Immature natural killer cell (primary cell): ENCODE data around the gene DCHS2. TPM values are rescaled to one million over a fixed set of nuclear protein-coding genes. Genes with fewer than 3 reads are reported as not detected.
A peak's percentile ranks its signal among the peaks of the same experiment; 100 is the strongest.

ENCODE experiments used
- DNase-seq, 3 donors: peaks; one replicate each; pipeline ENCODE4 v3.0.0; 2022; ENCODE audit warnings: mixed read lengths in 1 of 3
- H3K27ac Mint-ChIP-seq, 6 donors: one replicate each; pipeline ENCODE4 v1.8.0; 2020; ENCODE audit warnings: mixed read lengths in 6 of 6, mild to moderate bottlenecking in 5 of 6, inconsistent platforms in 4 of 6, moderate library complexity in 3 of 6
- H3K27me3 Mint-ChIP-seq, 3 donors: one replicate each; pipeline ENCODE4 v1.8.0; 2020 to 2021; ENCODE audit warnings: low read depth in 3 of 3, mild to moderate bottlenecking in 3 of 3, mixed read lengths in 3 of 3, moderate library complexity in 3 of 3, inconsistent platforms in 1 of 3
- H3K36me3 Mint-ChIP-seq, 3 donors: one replicate each; pipeline ENCODE4 v1.8.0; 2020; ENCODE audit warnings: mixed read lengths in 3 of 3, inconsistent platforms in 2 of 3, mild to moderate bottlenecking in 2 of 3
- H3K4me1 Mint-ChIP-seq, 2 donors: one replicate each; pipeline ENCODE4 v1.8.0; 2020; ENCODE audit warnings: inconsistent platforms in 2 of 2, mild to moderate bottlenecking in 2 of 2, mixed read lengths in 2 of 2, moderate library complexity in 1 of 2
- H3K4me3 Mint-ChIP-seq, 5 donors: one replicate each; pipeline ENCODE4 v1.8.0; 2020; ENCODE audit warnings: mild to moderate bottlenecking in 5 of 5, mixed read lengths in 5 of 5, inconsistent platforms in 3 of 5, moderate library complexity in 3 of 5
- H3K9me3 Mint-ChIP-seq, 6 donors: one replicate each; pipeline ENCODE4 v1.8.0; 2020; ENCODE audit warnings: mild to moderate bottlenecking in 6 of 6, mixed read lengths in 6 of 6, inconsistent platforms in 4 of 6, moderate library complexity in 3 of 6
- polyA plus RNA-seq, 3 donors: library from polyadenylated mRNA; unstranded; fragments of 300-500 nt; fragmentation: Illumina TruSeq; gene quantifications; one replicate each; pipeline ENCODE4 v1.2.3, GENCODE V29; 2021

DCHS2 gene
- polyA plus RNA-seq = not detected

GRCh38 chr4:154491341-154492271 lies at the start of gene DCHS2:
TSS of gene DCHS2 (minus strand) at chr4:154491799. CDS start at chr4:154491355, 444 bp downstream.
- Mint-ChIP-seq H3K36me3 (no peaks in the 10 kb centered on the region), H3K4me1 (peaks cover 0 to 14% of the 10 kb centered on the region in 2 donors), H3K27ac (no peak within 1 kb of the TSS), H3K4me3 (peak within 1 kb of the TSS; percentile 12 to 48 (median 27)), H3K9me3 (peaks cover 0 to 4% (median 0%) of the 10 kb centered on the region in 6 donors), H3K27me3 (peaks cover 4 to 16% (median 16%) of the 10 kb centered on the region in 3 donors)
- DNase-seq = no peak

- Mint-ChIP-seq H3K9me3 (no peaks in the 10 kb centered on the region), H3K36me3 (peaks cover 0 to 15% (median 14%) of the 10 kb centered on the region in 3 donors), H3K27ac (peak overlapping the region in 4 of 6 donors; percentile 8 to 69 (median 23)), H3K27me3 (peaks cover 0 to 1% (median 0%) of the 10 kb centered on the region in 3 donors), H3K4me1 (no peaks in the 10 kb centered on the region), H3K4me3 (no peak overlapping the region)
- no peak for DNase-seq
These were observed 42.7 kb upstream of the DCHS2 start for GRCh38 chr4:154534296-154534695.

- no peak overlapping the region for H3K4me3 Mint-ChIP-seq
- H3K27ac Mint-ChIP-seq = no peak overlapping the region
- no peaks in the 10 kb centered on the region for H3K36me3 Mint-ChIP-seq
- H3K27me3 Mint-ChIP-seq = peaks cover 4 to 12% (median 4%) of the 10 kb centered on the region in 3 donors
- no peak for DNase-seq
- H3K9me3 Mint-ChIP-seq = no peaks in the 10 kb centered on the region
- no peaks in the 10 kb centered on the region for H3K4me1 Mint-ChIP-seq
These were observed 38.3 kb upstream of the DCHS2 start for GRCh38 chr4:154529728-154530519.

DNA sequence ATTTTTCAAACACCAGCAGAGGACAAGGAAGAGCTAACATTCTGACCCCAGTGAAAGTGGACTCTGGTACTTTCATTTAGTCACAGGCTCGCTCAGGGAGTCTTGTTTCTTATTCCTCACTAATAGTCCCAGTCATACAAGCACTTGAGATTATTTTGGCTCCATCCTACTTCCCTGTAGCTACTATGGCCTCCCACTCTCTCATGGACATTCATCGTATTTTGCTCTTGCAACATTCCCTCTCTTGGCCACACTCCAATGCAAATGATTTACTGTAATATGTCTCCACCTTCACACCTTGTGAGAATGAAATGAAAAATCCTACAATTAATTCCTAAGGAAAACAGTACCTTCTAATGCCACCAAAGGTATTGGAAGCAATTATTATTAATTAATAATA lies 37.3 kb upstream of the DCHS2 start:
- no peak for DNase-seq
- no peak overlapping the region for H3K4me3 Mint-ChIP-seq
- no peaks in the 10 kb centered on the region for H3K36me3 Mint-ChIP-seq
- H3K27me3 Mint-ChIP-seq = peaks cover 4 to 12% (median 4%) of the 10 kb centered on the region in 3 donors
- no peaks in the 10 kb centered on the region for H3K4me1 Mint-ChIP-seq
- H3K9me3 Mint-ChIP-seq = no peaks in the 10 kb centered on the region
- no peak overlapping the region for H3K27ac Mint-ChIP-seq

- Mint-ChIP-seq H3K27ac (no peak overlapping the region), H3K4me3 (no peak overlapping the region), H3K4me1 (no peaks in the 10 kb centered on the region), H3K36me3 (no peaks in the 10 kb centered on the region), H3K9me3 (no peaks in the 10 kb centered on the region), H3K27me3 (peaks cover 4 to 16% (median 4%) of the 10 kb centered on the region in 3 donors)
- DNase-seq = no peak
These were observed 35.7 kb upstream of the DCHS2 start for GRCh38 chr4:154527308-154527707.

- no peak overlapping the region for H3K4me3 Mint-ChIP-seq
- no peaks in the 10 kb centered on the region for H3K9me3 Mint-ChIP-seq
- H3K36me3 Mint-ChIP-seq = no peaks in the 10 kb centered on the region
- no peak overlapping the region for H3K27ac Mint-ChIP-seq
- no peak for DNase-seq
- H3K4me1 Mint-ChIP-seq = no peaks in the 10 kb centered on the region
- peaks cover 4 to 19% (median 7%) of the 10 kb centered on the region in 3 donors for H3K27me3 Mint-ChIP-seq
These were observed 34.6 kb upstream of the DCHS2 start for GRCh38 chr4:154526151-154526550.

DNA sequence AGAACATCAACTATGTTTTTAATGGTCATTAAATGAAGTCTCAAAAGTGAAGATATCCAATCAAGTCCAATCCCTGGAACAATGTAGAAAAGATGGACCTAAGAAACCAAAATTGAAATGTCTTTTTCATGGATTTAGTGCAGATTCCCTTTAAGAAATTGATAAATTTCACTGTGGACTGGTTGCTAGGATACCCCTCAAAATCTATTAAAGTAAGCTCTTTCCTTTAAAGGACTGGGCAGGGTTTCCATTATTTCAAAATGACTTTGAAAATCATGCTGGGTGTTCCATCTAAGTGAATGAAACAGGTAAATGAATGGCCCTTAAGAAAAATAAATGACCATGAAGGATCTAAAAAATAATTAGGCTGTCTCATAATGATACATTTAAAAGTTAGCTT lies 30.0 kb upstream of the DCHS2 start:
- Mint-ChIP-seq H3K27ac (no peak overlapping the region), H3K4me1 (no peaks in the 10 kb centered on the region), H3K9me3 (peaks cover 0 to 2% (median 0%) of the 10 kb centered on the region in 6 donors), H3K27me3 (peaks cover 3 to 12% (median 7%) of the 10 kb centered on the region in 3 donors), H3K4me3 (no peak overlapping the region), H3K36me3 (no peaks in the 10 kb centered on the region)
- no peak for DNase-seq

- no peaks in the 10 kb centered on the region for H3K36me3 Mint-ChIP-seq
These were observed 27.6 kb upstream of the DCHS2 start for GRCh38 chr4:154519214-154519613.

GRCh38 chr4:154517591-154517990 lies 26.0 kb upstream of the DCHS2 start:
- Mint-ChIP-seq H3K4me1 (no peaks in the 10 kb centered on the region), H3K4me3 (no peak overlapping the region), H3K9me3 (peaks cover 0 to 7% (median 0%) of the 10 kb centered on the region in 6 donors), H3K36me3 (no peaks in the 10 kb centered on the region), H3K27ac (no peak overlapping the region), H3K27me3 (peaks cover 5 to 9% (median 7%) of the 10 kb centered on the region in 3 donors)
- DNase-seq = no peak

More at GRCh38 chr4:154519214-154519613, 27.6 kb upstream of the DCHS2 start:
- H3K4me1 Mint-ChIP-seq = no peaks in the 10 kb centered on the region
- H3K4me3 Mint-ChIP-seq = no peak overlapping the region
- H3K27ac Mint-ChIP-seq = no peak overlapping the region
- no peak for DNase-seq
- H3K27me3 Mint-ChIP-seq = peaks cover 5 to 9% (median 7%) of the 10 kb centered on the region in 3 donors
- peaks cover 0 to 4% (median 0%) of the 10 kb centered on the region in 6 donors for H3K9me3 Mint-ChIP-seq

GRCh38 chr4:154516318-154517029 lies 24.9 kb upstream of the DCHS2 start:
- H3K36me3 Mint-ChIP-seq = no peaks in the 10 kb centered on the region
- peaks cover 0 to 7% (median 0%) of the 10 kb centered on the region in 6 donors for H3K9me3 Mint-ChIP-seq
- no peak for DNase-seq
- H3K27ac Mint-ChIP-seq = no peak overlapping the region
- H3K27me3 Mint-ChIP-seq = peaks cover 5 to 9% (median 6%) of the 10 kb centered on the region in 3 donors
- no peaks in the 10 kb centered on the region for H3K4me1 Mint-ChIP-seq
- H3K4me3 Mint-ChIP-seq = no peak overlapping the region

- Mint-ChIP-seq H3K27me3 (peaks cover 0 to 7% (median 5%) of the 10 kb centered on the region in 3 donors), H3K36me3 (no peaks in the 10 kb centered on the region)
- DNase-seq = no peak
These were observed 20.4 kb upstream of the DCHS2 start for GRCh38 chr4:154511981-154512380.

GRCh38 chr4:154511548-154511947 lies 19.9 kb upstream of the DCHS2 start:
- no peak overlapping the region for H3K27ac Mint-ChIP-seq
- no peak overlapping the region for H3K4me3 Mint-ChIP-seq
- H3K9me3 Mint-ChIP-seq = peaks cover 0 to 7% (median 0%) of the 10 kb centered on the region in 6 donors
- no peaks in the 10 kb centered on the region for H3K4me1 Mint-ChIP-seq
- no peaks in the 10 kb centered on the region for H3K36me3 Mint-ChIP-seq
- no peak for DNase-seq
- H3K27me3 Mint-ChIP-seq = peaks cover 0 to 8% (median 2%) of the 10 kb centered on the region in 3 donors

More at GRCh38 chr4:154511981-154512380, 20.4 kb upstream of the DCHS2 start:
- Mint-ChIP-seq H3K4me3 (no peak overlapping the region), H3K9me3 (peaks cover 0 to 7% (median 0%) of the 10 kb centered on the region in 6 donors), H3K4me1 (no peaks in the 10 kb centered on the region), H3K27ac (no peak overlapping the region)

DNA sequence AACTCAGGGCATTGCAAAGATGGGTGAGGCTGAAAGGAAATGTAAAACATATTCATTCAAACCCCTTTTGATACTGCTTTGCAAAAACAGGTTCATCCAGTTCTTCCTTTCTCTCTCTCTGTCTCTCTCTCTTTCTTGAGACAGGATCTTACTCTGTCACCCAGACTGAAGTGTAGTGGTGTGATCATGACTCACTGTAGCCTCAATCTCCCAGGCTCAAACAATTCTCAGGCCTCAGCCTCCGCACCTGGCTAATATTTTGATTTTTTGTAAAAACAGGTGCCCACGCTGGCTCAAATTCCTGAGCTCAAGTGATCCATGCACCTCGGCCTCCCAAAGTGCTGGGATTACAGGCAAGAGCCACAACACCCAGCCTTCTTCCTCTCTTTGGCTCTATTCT lies 15.6 kb upstream of the DCHS2 start:
- peaks cover 0 to 2% (median 0%) of the 10 kb centered on the region in 6 donors for H3K9me3 Mint-ChIP-seq
- no peak for DNase-seq
- no peaks in the 10 kb centered on the region for H3K4me1 Mint-ChIP-seq

More for the DNA sequence above, 15.6 kb upstream of the DCHS2 start:
- Mint-ChIP-seq H3K27ac (no peak overlapping the region), H3K4me3 (no peak overlapping the region), H3K27me3 (peaks cover 0 to 18% (median 0%) of the 10 kb centered on the region in 3 donors), H3K36me3 (no peaks in the 10 kb centered on the region)
